GM12892 (cell line): ENCODE results near the gene STX18.

Experiments
- POLR2A ChIP-seq: IDR thresholded peaks from 2 replicates; pipeline ENCODE4 v1.6.1; 2011; ENCODE audit warnings: low read depth, low read length, control low read depth
- POLR2AphosphoS5 ChIP-seq: IDR thresholded peaks from 2 replicates; pipeline ENCODE4 v1.6.1; 2011; ENCODE audit warnings: low read depth, low read length, control low read depth

DNA sequence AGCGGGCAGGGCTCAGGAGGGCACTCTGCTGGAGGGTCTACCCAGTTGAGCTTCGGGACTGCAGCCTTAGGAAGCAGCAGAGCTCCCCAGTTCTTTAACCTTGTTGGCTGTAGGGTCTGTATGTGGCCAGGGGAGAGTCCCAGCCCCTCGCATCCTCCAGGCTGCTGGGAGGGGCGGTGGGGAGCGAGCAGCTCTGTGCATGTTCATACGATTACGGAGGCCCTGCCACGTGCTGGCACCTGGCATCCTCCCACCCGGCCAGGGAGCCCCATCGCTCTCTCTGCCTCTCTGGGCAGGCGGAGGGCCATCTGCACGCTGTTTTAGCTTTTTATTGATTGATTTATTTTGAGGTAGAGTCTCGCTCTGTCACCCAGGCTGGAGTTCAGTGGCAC lies 133.7 kb downstream of the STX18 start:
- TF ChIP-seq POLR2A (no peak), POLR2AphosphoS5 (no peak)
